Kidney (tissue), 14 donors: ENCODE measurements around the gene FAM83F. TPM values are rescaled to one million over a fixed set of nuclear protein-coding genes. Genes with fewer than 3 reads are reported as not detected.
"Not testable (repeated sequence)": the region's sequence is repeated elsewhere in the genome, so short reads cannot be mapped to it uniquely, and the experiment has no call there.

Experiments used
- DNase-seq, 5 donors: peaks; one replicate each; pipeline ENCODE4 v3.0.0-alpha.2; 2013 to 2020
- FAIRE-seq: peaks from 2 replicates; lab custom pipeline; 2012; peaks lifted over from hg19 to GRCh38; lab: Jason Lieb, UNC
- H3K27ac ChIP-seq, 2 donors: one replicate each; pipeline ENCODE4 v1.7.0; 2013; ENCODE audit warnings: low read depth in 2 of 2, low read length in 2 of 2, inconsistent platforms in 1 of 2
- H3K27me3 ChIP-seq: one replicate; pipeline ENCODE4 v1.7.1; 2013; ENCODE audit warnings: low read length, inconsistent platforms; ENCODE audit not compliant: control insufficient read depth, insufficient read depth
- H3K36me3 ChIP-seq, 3 donors: one replicate each; pipeline versions ENCODE4 v1.7.0 to v1.7.1; 2013; ENCODE audit warnings: low read length in 3 of 3, control low read depth in 1 of 3, inconsistent platforms in 1 of 3; ENCODE audit not compliant: insufficient read depth in 3 of 3, control insufficient read depth in 2 of 3
- H3K4me1 ChIP-seq, 3 donors: one replicate each; pipeline versions ENCODE4 v1.7.0 to v1.7.1; 2013; ENCODE audit warnings: low read length in 3 of 3, inconsistent platforms in 1 of 3, low read depth in 1 of 3; ENCODE audit not compliant: control insufficient read depth in 2 of 3, insufficient read depth in 2 of 3
- H3K4me3 ChIP-seq, 3 donors: one replicate each; pipeline versions ENCODE4 v1.7.0 to v1.8.1; 2013; ENCODE audit warnings: low read length in 3 of 3, control low read depth in 1 of 3, inconsistent platforms in 1 of 3
- H3K9ac ChIP-seq, 3 donors: one replicate each; pipeline versions ENCODE4 v1.7.0 to v1.7.1; 2013; ENCODE audit warnings: low read length in 3 of 3, control low read depth in 1 of 3, inconsistent platforms in 1 of 3
- H3K9me3 ChIP-seq, 3 donors: one replicate each; pipeline versions ENCODE4 v1.7.0 to v1.7.1; 2013; ENCODE audit warnings: low read length in 3 of 3, control low read depth in 1 of 3, inconsistent platforms in 1 of 3; ENCODE audit not compliant: control insufficient read depth in 2 of 3, insufficient read depth in 1 of 3
- intact Hi-C: fragments of 100-400 bp; cut with DNase I; formaldehyde crosslinking; loops from one replicate; pipeline ENCODE4 v1.11.1; 2022
- polyA plus RNA-seq: library from polyadenylated mRNA; stranded (reverse); fragments of 350-450 nt; fragmentation: Illumina TruSeq; extraction: RNeasy Lipid Tissue Mini Kit (QIAGEN cat#74804); gene quantifications from one replicate; pipeline ENCODE4 v1.2.3, GENCODE V29; 2014; ENCODE audit warnings: low read depth, low replicate concordance; ENCODE audit not compliant: insufficient read depth
- total RNA-seq: library from RNA; stranded (reverse); fragmentation: NEBNext Ultra II Directional; extraction: Animal tissue kit (Norgen Biotek cat#: 25700); gene quantifications from one replicate; pipeline ENCODE4 v1.2.1, GENCODE V29; 2021
- TF ChIP-seq, protein P1 (sequence below): IDR thresholded peaks from 3 replicates; pipeline ENCODE4 v1.5.1; 2012; ENCODE audit warnings: mild to moderate bottlenecking, moderate library complexity, borderline replicate concordance; ENCODE audit not compliant: insufficient read depth; ENCODE audit errors: extremely low read depth
- donor health status: control.
- donor health status: control.
- donor health status: control.
- donor health status: control.
- donor health status: control.
- donor health status: DM: yes; HTN: yes; CAD: no.
- donor health status: Normal renal cell carcinoma (clear cell type).

The FAM83F gene
- total and polyA plus RNA-seq, 2 donors from 2014 or later, result 6.8 to 13.1 TPM

DNA sequence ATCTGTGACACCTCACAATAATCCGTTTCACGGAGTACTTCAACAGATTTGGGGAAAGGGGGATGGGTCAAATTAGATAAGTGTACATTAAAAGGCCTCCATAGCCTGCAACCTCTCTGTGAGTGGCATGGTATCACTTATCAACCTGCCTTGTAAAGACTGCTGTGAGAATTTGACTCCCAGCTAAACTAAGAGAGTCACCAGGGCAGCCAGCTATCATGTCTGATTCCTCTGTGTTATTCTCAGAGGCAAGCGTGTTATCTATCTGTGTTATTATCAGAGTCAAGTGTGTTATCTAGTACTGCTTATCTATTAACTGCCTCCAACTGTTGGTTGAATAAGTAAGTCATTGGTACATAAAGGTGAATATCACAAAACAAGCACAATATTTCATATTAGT, 4.1 kb upstream of the FAM83F start:
- Histone ChIP-seq H3K27me3 (peaks cover 16% of the 10 kb centered on the region), H3K9me3 (no peaks in the 10 kb centered on the region), H3K27ac (no peak overlapping the region), H3K36me3 (no peaks in the 10 kb centered on the region), H3K9ac (peak overlapping the region in 1 of 3 donors; percentile 17), H3K4me3 (no peak overlapping the region), H3K4me1 (peaks cover 0 to 7% (median 0%) of the 10 kb centered on the region in 3 donors)
- DNase-seq, result no peak
- TF ChIP-seq, protein P1, sequence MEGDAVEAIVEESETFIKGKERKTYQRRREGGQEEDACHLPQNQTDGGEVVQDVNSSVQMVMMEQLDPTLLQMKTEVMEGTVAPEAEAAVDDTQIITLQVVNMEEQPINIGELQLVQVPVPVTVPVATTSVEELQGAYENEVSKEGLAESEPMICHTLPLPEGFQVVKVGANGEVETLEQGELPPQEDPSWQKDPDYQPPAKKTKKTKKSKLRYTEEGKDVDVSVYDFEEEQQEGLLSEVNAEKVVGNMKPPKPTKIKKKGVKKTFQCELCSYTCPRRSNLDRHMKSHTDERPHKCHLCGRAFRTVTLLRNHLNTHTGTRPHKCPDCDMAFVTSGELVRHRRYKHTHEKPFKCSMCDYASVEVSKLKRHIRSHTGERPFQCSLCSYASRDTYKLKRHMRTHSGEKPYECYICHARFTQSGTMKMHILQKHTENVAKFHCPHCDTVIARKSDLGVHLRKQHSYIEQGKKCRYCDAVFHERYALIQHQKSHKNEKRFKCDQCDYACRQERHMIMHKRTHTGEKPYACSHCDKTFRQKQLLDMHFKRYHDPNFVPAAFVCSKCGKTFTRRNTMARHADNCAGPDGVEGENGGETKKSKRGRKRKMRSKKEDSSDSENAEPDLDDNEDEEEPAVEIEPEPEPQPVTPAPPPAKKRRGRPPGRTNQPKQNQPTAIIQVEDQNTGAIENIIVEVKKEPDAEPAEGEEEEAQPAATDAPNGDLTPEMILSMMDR, result no peak
- intact Hi-C loops, result no loop called here
- no peak for FAIRE-seq

DNA sequence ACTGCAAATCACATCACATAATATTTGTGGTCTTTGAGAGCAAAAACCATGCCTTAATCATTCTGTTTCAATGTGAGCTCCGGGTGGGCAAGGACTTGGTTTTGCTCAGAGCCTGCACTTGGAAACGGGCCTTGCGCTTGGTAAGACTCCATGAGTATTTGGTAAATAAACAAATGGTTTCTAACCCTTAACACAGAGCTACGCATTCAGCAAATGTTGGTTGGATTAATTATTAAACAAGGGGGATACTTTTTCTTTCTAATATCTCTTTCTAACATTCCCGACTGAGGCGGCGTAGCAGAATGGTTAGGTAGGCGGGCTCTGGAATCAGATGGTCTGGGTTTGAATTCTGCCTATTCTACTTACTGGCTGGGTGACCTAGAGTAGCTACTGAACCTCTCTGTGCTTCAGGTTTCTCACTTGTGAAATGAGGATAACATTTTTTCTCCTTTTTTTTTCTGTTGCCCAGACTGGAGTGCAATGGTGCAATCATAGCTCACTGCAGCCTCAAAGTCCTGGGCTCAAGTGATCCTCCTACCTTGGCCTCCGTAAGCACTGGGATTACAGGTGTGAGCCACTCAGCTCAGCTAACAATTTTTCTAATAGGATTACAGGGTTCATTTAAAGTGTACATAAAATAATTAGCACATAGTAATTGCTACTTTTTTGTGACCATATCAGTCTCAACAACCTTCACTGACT, 3.4 kb upstream of the FAM83F start:
- no peaks in the 10 kb centered on the region for H3K9me3 ChIP-seq
- H3K9ac ChIP-seq, result peak overlapping the region in 1 of 3 donors; percentile 17
- intact Hi-C loops, result no loop called here
- no peaks in the 10 kb centered on the region for H3K36me3 ChIP-seq
- H3K4me1 ChIP-seq, result peaks cover 0 to 9% (median 0%) of the 10 kb centered on the region in 3 donors
- no peak for FAIRE-seq
- DNase-seq, result no peak
- TF ChIP-seq, protein P1, result no peak
- H3K4me3 ChIP-seq, result no peak overlapping the region
- H3K27ac ChIP-seq, result no peak overlapping the region
- H3K27me3 ChIP-seq, result peaks cover 16% of the 10 kb centered on the region

DNA sequence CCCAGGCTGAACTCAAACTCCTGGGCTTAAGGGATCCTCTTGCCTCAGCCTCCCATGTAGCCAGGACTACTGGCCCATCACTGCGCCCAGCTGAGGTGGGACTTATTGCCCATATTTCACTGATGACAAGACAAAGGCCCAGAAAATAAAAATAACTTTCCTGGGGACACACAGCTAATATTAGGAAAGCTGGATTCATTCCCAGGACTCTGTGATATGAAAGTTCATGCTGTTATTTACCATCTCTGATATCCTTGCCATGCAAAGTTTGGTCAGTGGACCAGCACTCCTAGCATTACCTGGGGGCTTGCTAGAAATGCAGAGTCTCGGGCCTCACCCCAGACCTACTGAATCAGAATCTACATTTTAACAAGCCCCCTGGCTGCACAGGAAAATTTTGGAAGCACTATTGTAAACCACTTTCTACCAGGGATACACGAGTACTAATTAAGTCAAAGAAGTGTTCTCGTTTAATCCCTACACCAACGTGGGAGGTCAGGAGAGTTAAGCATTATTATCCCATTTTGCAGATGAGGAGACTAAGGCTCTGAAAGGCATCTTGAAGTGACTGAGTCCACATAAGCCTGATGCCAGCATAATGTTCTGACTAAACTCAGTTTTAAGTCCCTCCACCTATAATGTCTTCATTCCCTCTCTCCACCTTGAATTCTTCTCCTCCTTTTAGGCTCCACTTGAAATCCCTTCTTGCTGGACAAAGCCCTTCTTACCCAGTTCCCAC, 2.5 kb upstream of the FAM83F start:
- no peak overlapping the region for H3K9ac ChIP-seq
- FAIRE-seq, result no peak
- H3K4me1 ChIP-seq, result peaks cover 0 to 9% (median under 1%) of the 10 kb centered on the region in 3 donors
- no peak overlapping the region for H3K27ac ChIP-seq
- H3K27me3 ChIP-seq, result peaks cover 16% of the 10 kb centered on the region
- H3K9me3 ChIP-seq, result no peaks in the 10 kb centered on the region
- H3K4me3 ChIP-seq, result no peak overlapping the region
- TF ChIP-seq, protein P1, result no peak
- intact Hi-C loops, result no loop called here
- H3K36me3 ChIP-seq, result no peaks in the 10 kb centered on the region
- DNase-seq, result no peak

DNA sequence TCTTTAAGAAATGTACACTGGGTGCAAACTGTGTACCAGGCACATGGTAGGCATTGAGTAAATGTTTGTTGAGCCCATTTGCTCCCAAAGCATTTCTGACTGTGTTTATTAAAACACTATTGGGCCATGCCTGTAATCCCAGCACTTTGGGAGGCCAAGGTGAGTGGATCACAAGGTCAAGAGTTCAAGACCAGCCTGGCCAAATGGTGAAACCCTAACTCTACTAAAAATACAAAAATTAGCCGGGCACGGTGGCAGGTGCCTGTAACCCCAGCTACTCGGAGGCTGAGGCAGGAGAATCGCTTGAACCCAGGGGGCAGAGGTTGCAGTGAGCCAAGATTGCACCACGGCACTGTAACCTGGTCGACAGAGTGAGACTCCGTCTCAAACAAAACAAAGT, 1.9 kb upstream of the FAM83F start:
- H3K36me3 ChIP-seq, H3K9ac ChIP-seq, FAIRE-seq, intact Hi-C loops, H3K27ac ChIP-seq, H3K9me3 ChIP-seq, H3K4me3 ChIP-seq: not testable (repeated sequence)
- peak in 1 of 5 donors; percentile 5 for DNase-seq
- peaks cover 0 to 15% (median 6%) of the 10 kb centered on the region in 3 donors for H3K4me1 ChIP-seq
- peaks cover 16% of the 10 kb centered on the region for H3K27me3 ChIP-seq
